GM12874 (cell line): ENCODE data around the gene IGLL5.

Experiments
- CTCF ChIP-seq: IDR thresholded peaks from 2 replicates; pipeline ENCODE4 v1.5.1; 2011; ENCODE audit warnings: low read depth, mild to moderate bottlenecking, control low read depth, low read length, moderate library complexity; ENCODE audit not compliant: insufficient read depth

IGLL5 gene

GRCh38 chr22:22912135-22912987 is 24.7 kb downstream of the IGLL5 start:
- TF ChIP-seq CTCF = no peak

- TF ChIP-seq CTCF = no peak
These were observed 25.3 kb downstream of the IGLL5 start for GRCh38 chr22:22912988-22913253.

- TF ChIP-seq CTCF = no peak
These were observed 26.4 kb downstream of the IGLL5 start for GRCh38 chr22:22913989-22914388.

- no peak for TF ChIP-seq CTCF
These were observed 27.4 kb downstream of the IGLL5 start for GRCh38 chr22:22914726-22915669.

GRCh38 chr22:22915670-22916035 is 28.0 kb downstream of the IGLL5 start:
- no peak for TF ChIP-seq CTCF

DNA sequence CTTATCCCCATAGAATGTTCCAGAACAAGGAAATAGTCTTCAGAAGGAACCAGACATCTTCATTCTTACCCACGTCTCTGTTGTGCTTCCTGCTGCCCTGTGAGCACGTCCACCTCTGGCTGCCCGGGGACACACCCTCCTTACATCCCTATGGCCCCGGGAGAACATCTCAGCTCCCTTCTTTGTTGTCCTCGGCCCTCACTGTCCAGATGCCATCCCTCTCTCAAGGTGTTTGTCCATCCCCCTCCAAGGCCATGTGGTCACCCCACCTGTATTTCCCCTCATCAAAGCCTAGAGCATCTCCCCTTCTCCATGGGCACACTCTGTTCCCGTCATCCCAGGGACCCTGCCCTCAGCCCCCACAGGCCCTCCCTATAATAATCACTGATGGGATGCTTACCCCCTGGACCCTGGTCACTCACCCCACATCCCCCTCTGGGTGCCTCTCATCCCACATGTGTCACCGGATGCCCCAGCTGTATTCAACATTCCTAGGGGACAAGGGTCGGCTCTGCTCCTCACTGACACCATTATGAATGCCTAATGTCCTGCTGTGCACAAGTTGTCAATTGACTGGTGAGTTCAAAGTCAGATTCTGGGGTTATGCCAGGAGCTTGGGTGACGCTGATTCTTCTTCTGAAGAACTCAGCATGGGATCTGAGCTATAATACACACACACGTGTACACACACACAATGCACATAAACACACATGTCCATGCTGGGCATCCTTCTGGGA is 28.8 kb downstream of the IGLL5 start:
- TF ChIP-seq CTCF = no peak

- no peak for TF ChIP-seq CTCF
These were observed 29.3 kb downstream of the IGLL5 start for GRCh38 chr22:22916952-22917290.
